GM19238 (cell line): ENCODE results near the gene REEP3.
"Not testable (repeated sequence)": the region's sequence is repeated elsewhere in the genome, so short reads cannot be mapped to it uniquely, and the experiment has no call there.

Source experiments
- DNase-seq: peaks from one replicate; pipeline ENCODE4 v3.0.0; 2011; ENCODE audit warnings: low spot score; ENCODE audit not compliant: insufficient read length

REEP3 gene

DNA sequence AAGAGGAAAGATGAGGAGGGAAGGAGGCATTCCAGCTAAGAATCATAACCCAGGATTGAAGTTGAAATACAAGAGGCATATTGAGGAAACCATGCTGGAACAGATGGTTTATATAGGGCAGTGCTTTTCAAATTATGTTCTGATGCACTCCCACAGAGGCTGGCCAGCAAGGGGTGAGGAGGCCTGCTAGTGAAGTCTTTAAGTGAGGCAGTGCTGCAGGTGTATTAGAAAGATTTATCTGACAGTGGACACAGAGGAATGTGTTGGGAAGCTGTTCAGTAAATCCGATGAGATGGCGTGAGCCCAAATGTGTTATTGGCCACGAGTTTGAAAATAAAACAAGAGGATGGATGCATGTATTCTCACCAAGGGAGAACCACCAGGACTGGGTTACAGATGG lies 28.6 kb downstream of the REEP3 start:
- DNase-seq = no peak

DNA sequence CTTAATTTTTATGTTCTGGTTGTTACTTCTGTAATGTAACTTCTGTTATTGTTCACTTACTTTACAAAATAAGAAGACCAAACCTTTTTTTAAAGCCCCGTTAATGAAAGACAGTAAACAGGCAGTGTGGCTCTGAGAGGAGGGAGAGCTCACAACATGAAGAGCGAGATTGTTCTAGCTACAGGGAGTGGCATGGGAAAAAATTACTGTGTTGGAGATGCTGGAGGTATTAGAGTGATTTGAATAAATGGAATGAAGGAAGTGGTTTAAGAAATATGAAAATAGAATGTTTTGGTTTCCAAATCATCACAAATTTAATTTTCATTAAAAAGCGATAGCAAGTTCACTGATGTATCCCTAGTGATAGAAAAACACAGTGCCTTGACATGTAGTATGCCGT lies 31.8 kb downstream of the REEP3 start:
- DNase-seq = no peak

DNA sequence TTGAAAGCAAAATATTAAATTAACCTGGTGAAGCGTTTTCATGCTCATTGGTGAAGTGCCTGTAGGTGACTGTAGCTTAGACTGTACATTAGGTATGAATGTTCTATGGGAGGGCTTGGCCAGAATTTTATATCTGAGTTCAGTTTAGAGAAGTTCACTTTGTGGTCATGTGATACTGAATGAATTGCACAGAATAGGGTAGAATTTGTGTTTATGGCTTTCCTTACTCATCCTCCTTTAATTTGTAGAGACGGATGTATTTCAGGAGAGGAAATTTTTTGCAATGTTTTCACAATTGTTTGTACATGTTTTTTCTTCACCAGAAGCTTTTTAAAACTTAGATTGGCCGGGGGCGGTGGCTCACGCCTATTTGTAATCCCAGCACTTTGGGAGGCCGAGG lies 32.3 kb downstream of the REEP3 start:
- DNase-seq = no peak

DNA sequence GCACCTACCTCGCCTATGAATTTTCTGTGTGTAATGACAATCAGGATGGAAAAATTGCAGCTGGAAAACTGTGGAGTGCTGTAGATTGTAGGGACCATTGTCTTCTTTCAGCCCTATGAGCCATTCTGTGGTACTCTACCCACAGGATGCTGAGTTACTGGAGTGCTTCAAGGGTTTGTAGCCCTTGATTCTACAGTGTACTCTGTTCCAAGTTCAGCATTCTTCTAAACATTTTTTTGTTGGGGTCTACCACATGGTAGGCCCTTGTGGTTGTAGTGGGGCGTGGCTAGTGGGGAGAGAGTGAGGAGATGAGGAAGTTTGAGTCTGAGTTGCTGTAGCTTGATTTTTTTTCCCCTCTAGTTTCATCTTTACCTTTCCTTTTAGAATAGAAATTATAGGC lies 33.5 kb downstream of the REEP3 start:
- DNase-seq = peak; percentile 21

DNA sequence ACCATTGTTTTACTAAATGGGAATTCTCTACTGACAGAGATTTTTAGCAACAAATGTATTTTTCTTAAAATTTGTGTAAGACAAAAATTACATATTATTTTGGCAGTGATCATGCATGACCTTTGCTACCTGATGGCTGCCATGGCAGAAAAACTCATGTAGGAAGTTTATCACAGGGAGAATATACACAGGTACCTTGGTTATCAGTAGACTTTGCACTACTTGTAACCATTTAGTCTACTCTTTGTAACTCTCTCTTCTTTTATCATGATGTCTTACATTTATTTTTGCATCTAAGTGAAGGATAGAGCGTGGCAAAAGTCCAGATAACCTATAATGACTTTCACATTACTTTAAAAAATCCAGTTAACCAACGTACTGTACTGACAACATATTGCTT lies 34.1 kb downstream of the REEP3 start:
- DNase-seq = no peak

DNA sequence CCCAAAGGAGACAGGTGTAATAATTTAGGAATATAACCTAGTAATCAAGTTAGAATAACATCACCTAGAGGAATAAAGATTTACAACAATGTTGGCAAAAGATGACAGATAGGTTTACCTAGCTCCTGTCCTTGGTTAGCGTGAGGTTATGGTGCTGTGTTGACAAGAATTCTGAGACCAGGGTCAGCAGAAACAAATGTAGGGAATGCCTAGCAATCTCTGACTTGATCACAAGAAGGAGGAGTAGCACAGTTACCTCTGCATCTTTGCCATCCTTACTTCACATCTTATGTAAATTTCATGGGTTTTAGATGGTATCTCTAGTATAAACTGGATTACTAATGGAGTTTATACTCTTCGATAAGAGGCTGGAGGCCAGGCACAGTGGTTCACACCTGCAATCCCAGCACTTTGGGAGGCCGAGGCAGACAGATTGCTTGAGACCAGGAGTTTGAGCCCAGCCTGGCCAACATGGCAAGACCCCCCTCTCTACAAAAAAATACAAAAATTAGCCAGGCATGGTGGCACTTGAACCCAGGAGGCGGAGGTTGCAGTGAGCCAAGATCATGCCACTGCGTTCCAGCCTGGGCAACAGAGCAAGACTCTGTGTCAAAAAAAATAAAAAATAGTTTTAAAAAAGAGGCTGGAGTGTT lies 37.1 kb downstream of the REEP3 start:
- no peak for DNase-seq

DNA sequence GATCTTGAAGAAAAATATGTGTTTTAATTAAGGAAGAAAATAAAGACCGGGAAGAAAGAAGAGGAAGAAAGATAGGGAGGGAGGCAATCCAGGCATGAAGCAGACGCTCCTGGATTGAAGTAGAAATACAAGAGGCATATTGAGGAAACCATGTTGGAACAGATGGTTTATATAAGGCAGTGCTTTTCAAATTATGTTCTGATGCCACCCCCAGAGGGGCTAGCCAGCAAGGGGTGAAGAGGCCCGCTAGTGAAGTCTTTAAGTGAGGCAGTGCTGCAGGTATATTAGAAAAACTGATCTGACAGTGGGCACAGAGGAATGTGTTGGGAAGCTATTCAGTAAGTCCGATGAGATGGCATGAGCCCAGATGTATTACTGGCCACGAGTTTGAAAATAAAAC lies 40.1 kb downstream of the REEP3 start:
- DNase-seq = no peak

DNA sequence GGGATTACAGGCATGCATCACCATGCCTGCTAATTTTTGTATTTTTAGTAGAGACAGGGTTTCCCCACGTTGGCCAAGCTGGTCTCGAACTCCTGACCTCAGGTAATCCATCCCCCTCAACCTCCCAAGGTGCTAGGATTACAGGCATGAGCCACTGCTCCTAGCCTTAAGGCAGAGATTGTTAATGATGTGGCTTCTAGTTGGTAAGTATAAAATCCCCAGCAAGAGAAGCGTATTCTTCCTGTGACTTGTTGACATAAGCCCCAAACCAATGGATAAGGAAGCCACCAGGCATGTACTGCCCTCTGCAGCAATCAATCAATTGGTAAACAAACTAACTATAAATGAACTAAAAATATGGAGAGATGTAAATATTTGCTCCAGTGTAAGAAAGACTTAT lies 41.2 kb downstream of the REEP3 start:
- DNase-seq = no peak

DNA sequence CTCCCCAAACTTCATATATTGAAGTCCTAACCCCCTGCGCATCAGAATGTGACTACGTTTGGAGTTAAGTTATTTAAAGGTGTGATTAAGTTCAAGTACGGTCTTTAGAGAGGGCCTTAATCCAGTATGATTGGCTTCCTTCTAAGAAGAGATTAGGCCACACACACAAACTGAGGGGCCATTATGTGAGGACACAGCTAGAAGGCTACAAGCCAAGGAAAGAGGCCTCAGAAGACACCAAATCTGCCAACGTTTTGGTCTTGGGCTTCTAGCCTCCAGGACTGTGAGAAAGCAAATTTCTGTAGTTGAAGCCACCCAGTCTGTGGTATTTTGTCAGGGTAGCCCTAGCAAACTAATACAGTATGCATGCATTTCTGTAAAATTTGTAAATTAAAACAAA lies 41.7 kb downstream of the REEP3 start:
- DNase-seq = no peak

DNA sequence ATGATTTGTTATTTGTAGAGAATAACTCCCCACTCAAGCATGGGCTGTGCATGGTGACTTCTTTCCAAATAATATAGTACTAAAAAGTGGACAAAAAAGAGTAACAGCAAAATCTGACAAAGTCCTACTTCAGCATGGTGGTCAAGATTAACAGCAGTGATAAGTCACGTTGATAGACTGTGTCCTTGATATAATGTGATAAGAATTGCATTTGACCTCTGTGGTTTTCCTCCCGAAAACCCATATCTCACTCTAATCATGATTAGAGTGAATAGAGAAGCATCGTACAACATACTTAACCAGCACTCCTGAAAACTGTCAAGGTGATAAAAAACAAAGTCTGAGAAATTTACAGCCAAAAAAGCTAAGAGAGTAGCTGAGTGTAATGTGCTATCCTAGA lies 42.4 kb downstream of the REEP3 start:
- DNase-seq = no peak

DNA sequence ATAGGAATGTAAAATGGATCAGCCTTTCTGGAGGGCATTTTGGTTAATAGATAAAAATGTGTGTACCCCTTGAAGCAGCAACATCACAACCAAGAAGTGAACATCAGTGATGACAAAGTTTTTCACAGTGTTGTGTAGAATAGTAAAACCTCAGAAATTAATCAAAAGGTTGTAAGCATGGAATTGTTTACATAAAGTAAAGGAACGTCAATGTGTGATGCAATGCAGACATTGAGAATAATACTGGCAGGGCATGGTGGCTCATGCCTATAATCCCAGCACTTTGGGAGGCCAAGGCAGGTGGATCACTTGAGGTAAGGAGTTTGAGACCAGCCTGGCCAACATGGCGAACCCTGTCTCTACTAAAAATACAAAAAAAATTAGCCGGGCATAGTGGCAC lies 43.5 kb downstream of the REEP3 start:
- DNase-seq = not testable (repeated sequence)

DNA sequence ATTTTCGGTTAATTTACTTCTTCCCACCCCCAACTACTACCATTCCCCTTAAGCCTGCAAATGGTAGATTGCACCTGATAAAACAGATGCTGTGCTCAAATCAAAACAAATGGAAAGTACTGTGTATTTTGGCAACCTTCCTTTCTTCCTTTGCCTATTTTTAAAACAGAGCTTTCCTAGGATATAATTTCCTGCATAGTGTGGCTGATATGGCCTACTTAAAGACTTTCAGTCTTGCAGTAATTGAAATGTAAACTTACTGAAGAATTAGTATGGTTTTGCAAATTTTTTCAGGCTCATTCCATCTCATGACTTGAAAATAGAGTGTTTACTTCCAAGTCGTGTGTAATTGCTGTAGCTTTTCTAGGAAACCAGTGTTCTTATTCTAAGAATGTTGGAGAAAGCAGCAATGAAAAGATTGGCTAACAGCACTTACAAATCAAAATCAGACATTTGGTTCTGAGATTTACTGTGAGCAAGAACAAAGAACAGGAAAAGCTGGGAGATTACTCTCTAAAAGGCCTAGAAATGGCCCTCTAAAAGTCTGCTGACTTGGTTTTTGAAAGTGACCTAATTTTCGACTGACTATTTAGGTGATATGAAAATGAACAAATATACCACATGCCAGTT lies 52.0 kb downstream of the REEP3 start:
- DNase-seq = no peak

DNA sequence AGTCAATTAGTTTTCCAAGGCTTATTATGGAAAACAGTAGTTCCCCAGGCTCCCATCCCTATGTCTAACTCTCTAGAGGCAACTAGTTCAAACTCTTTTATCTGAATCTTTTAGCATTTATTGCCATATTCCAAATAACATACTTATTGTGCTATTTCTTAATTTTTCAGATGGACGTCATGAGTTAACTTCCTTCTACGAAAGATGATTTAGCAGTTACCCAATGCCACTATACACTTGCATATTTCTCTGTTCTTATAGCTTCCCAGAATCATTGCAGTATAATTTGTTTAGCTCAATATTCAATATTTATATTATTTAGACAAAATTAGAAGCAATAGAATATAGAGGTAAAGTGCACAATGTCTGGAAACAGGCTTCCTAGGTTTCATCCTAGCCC lies 52.8 kb downstream of the REEP3 start:
- no peak for DNase-seq

DNA sequence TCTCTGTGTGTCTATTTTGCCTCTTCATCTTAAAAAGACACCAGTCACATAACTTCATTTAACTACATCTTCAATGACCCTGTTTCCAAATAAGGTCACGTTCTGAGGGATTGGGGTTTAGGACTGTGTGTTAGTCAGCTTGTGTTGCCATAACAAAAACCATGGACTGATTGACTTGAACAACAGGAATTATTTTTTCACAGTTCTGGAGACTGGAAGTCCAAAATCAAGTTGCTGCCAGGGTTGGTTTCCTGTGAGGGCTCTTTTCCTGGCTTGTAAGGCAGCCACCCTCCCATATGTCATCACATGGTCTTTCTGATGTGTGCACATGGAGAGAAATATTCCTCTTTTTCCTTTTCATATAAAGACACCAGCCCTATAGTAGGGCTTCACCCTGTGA lies 55.3 kb downstream of the REEP3 start:
- DNase-seq = no peak

DNA sequence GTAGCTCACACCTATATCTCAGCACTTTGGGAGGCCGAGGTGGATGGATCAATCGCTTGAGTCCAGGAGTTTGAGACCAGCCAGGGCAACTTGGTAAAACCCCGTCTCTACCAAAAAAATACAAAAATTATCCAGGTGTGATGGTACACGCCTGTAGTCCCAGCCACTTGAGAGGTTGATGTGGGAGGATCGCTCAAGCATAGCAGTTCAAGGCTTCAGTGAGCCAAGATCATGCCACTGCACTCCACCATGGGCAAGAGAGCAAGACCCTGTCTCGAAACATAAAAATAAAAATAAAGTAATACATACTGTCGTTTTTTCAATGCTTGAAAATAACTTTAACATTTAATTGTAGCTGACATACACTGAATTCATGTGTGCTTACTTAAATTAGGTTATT lies 57.3 kb downstream of the REEP3 start:
- DNase-seq = no peak

DNA sequence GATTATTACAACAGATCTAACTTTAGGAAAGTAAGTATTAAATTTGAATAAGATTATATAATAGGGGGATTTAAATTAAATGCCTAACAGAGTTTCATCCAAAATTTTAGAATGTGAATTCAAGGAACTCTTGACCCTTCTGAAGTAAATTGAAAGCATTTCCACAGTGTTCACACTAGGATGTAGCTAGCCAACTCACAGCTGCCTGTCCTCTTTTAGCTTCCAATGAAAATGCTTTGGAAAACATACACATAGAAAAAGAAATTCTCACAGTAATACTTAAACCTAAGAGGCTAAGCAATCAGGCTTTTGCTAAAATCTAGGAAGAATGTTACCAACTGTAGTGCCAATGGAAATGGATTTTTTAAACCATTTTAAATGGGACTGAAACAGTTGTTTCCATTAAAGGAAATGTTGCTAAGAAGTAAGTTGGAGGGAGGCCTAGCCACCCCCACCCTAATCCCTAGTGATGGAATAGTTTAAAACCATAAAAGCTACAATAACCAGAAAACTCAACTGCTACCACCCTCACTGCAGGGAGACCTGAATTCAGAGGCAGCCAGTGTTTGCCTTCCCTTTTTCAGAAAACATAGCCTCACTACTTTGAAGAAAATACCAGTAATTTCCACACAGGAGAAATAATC lies 58.3 kb downstream of the REEP3 start:
- DNase-seq = no peak

DNA sequence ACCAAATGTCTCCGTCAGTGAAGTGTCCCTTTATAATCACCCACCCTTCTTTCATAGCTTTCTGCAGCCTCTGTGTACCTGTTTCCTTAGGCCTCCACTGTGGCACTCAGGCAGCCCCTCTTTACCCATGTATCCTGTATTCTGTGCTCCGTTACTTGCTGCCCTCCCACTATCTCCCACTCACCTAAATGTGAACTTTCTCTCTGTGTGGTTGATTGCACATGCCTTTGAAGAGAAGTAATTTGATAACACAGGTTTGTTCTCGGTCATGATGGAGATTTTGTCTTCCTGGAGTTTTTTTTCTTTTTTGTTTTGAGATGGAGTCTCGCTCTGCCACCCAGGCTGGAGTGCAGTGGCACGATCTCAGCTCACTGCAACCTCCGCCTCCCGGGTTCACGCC lies 61.5 kb downstream of the REEP3 start:
- DNase-seq = no peak

DNA sequence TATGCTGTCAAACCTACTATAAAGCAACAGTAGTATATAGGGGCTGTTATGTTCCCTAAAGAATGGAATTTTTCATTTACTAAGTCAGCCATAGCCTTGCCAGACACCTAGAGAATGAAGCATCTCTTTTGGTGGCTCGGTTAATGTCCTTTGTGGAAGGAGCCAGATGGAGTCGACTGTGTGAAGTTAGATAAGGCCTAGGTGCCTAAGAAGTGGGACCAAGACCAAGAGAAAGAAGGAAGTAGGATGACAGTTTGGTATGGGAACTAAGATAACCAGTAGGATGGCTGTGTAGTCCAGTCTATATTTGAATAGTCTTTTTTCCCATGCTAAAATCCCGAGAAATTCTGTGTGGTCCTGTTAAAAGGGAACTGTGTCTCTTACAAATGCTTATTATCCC lies 62.2 kb downstream of the REEP3 start:
- no peak for DNase-seq

DNA sequence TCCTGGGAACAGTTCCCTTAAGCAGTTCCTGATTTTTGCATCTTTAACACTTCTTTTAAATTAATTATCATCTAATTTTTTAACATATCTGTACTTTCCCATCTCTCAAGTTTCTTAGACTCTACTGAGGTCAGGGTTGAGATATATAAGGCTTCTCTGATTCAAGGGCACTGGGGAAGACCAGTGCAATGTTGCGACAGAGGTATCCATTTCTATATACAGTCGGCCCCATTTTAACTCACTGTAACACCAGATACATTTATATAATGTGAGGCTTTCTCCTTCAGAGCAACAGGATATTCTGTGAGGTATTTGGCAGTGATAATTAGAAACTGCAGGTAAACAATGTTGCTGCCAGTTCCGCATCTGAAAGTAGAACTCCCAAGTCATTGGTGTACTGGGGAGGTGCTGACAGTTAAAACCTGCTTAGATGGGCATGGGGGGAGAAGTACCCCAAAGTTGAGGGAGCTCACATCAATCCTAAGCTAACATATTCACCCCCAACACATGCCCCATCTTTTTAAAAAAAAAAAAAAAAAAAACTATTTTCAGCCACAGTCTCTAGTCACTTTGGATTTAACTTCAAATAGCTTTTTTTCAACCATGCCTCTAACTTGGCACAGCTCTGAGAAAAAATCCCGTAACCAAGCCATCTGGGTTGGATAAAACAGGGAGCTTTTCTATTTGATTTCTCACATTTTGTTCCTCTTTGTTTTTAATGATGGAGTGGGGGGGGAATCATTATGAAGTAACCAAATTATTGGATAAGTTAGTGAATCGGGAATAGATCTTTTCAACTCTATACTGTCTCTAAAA lies 62.9 kb downstream of the REEP3 start:
- DNase-seq = no peak

DNA sequence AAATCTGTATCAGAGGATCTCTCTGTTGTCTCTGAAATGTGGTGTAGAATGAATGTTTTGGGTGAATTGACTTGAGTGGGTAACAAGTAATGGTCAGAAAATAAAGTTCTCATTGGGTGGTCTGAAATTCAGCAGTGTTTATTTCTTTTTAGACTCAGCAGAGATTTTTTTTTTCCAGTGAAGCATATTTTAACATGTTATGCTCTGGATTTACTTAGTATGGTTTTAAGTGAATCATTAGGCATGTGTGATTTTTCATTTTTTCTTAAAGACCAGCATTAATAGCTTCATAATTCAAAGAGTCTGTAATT lies 63.5 kb downstream of the REEP3 start:
- DNase-seq = no peak

DNA sequence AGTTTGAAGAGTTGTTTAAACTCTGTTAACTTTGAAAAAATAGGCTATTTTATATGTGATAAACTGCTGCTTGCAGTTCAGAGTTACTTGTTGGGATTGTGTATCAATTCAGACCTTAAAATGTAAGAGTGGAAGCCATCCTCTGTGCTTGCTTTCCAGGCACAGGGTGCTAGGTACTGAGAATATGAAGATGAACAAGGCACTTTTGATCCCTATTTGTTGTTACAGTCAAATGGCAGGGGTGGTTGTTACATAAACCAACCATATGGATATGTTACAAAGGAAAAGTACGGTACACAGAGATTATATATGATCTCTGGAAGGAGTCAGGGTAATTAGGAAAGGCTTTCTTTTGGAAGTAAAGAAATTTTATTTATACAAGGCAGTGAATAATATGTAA lies 63.8 kb downstream of the REEP3 start:
- no peak for DNase-seq

DNA sequence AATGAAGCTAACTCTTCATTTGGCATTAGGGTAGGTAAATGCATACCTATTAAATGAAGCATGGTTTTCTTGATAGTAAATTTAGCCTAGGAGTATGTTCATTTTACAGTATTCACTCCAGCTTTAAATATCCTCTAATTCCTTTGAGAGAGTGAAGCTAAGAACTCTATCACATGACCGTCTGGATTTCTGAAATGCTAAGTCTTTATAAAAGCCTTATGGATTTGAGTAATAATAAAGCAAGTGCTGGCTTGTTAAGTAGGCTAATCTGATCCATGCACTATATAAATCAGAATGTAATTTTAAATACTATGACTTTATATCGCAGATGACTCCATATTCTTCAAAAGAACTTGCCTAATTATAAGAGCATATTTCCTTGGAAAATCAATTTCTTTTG lies 64.8 kb downstream of the REEP3 start:
- DNase-seq = no peak

DNA sequence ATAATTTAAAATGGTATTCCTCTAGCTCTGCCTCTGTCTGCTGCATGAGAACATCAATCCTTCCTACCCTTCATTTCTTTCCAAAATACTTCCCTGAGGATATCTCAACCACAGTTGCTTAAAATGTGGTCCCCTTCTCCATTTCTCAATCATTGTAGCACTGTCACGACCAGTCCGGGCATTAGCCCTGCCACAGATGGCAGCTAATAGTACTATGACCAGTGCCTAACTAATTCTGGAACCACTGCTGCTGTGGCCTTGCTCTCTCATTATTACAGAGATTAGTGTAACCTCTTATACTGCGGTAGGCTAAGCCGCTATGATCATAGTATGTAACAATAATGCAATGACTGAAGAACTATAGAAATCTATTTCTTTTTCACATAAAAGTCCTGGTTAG lies 66.0 kb downstream of the REEP3 start:
- DNase-seq = no peak
